K562 (cell line): ENCODE measurements around the gene TUT4. TPM values are rescaled to one million over a fixed set of nuclear protein-coding genes. Genes with fewer than 3 reads are reported as not detected.

Experiments
- FOS ChIP-seq: IDR thresholded peaks from 3 replicates; pipeline ENCODE4 v1.6.1; 2011; ENCODE audit not compliant: insufficient read length; ENCODE audit errors: extremely low read depth
- HNRNPUL1 ChIP-seq: fragments of 200-400 bp; formaldehyde crosslinking; IDR thresholded peaks from 2 replicates; pipeline ENCODE4 v1.6.1; 2017; ENCODE audit warnings: low read length
- NCOA1 ChIP-seq: fragments of 450-650 bp; IDR thresholded peaks from 2 replicates; pipeline ENCODE4 v1.6.1; 2016; ENCODE audit warnings: low read depth
- RB1 ChIP-seq: fragments of 450-650 bp; IDR thresholded peaks from 2 replicates; pipeline ENCODE4 v1.6.1; 2017; ENCODE audit warnings: low read depth, mild to moderate bottlenecking
- REST ChIP-seq, 2 experiments: fragments of 450-650 bp; formaldehyde crosslinking in 1 of 2; IDR thresholded peaks; 2 replicates each; pipeline versions ENCODE4 v1.4.0 to v1.6.1; 2014 to 2020; ENCODE audit warnings: mild to moderate bottlenecking in 2 of 2, borderline replicate concordance in 1 of 2, low read depth in 1 of 2
- TEAD2 ChIP-seq: fragments of 450-650 bp; IDR thresholded peaks from 2 replicates; pipeline ENCODE4 v1.6.1; 2016; ENCODE audit warnings: missing genetic modification characterization, control low read depth, missing compliant biosample characterization
- UBTF ChIP-seq, 2 experiments: IDR thresholded peaks; 2 replicates each; pipeline ENCODE4 v1.6.1; 2012; ENCODE audit warnings: improper control_type of control experiment in 2 of 2, low read depth in 2 of 2, low read length in 2 of 2, borderline replicate concordance in 1 of 2
- polyA plus RNA-seq, 8 experiments: library from polyadenylated mRNA; depleted of rRNA in 4 of 8; stranded (reverse) in 5 of 8; unstranded in 3 of 8; fragments of >200 nt; fragmentation: Nextera tagmentation in 2 of 8; fragmentation: Illumina TruSeq in 1 of 8; extraction: Ambion mirVana in 2 of 8; extraction: Trizol in 1 of 8; gene quantifications; 2 replicates each; pipeline versions ENCODE4 v1.2.1 to v1.2.3, GENCODE V29; 2011 to 2014; ENCODE audit warnings: inconsistent platforms in 1 of 8, missing spikeins in 1 of 8
- total RNA-seq, 7 experiments: library from RNA; depleted of rRNA in 6 of 7; stranded (reverse); fragments of >200 nt in 6 of 7; fragmentation: Illumina TruSeq in 2 of 7; extraction: Trizol in 2 of 7; gene quantifications; 2 replicates each; pipeline versions ENCODE4 v1.2.1 to v1.2.3, GENCODE V29; 2011 to 2021; ENCODE audit warnings: low replicate concordance in 1 of 7
- TF ChIP-seq, protein P1 (sequence below): conservative IDR thresholded peaks from 2 replicates; pipeline ENCODE4 v1.6.1; 2011; ENCODE audit warnings: low read depth, mild to moderate bottlenecking, low read length; ENCODE audit not compliant: control insufficient read depth

The TUT4 gene
- total and polyA plus RNA-seq, 9 of the 15 experiments (the other 6 are each of a cell fraction or from before 2014, with no cell fraction given) = 15.8 to 53.5 (median 36.7) TPM

- no peak for TF ChIP-seq REST (IDR thresholded peaks at IDR 0.05; ENCODE audit: borderline replicate concordance)
- TF ChIP-seq REST (CRISPR knock-in tag; IDR thresholded peaks at IDR 0.05; ENCODE audit: low read depth) = no peak
- no peak for TF ChIP-seq TEAD2 (tag)
- TF ChIP-seq HNRNPUL1 = no peak
- no peak for TF ChIP-seq FOS
- TF ChIP-seq, protein P1, sequence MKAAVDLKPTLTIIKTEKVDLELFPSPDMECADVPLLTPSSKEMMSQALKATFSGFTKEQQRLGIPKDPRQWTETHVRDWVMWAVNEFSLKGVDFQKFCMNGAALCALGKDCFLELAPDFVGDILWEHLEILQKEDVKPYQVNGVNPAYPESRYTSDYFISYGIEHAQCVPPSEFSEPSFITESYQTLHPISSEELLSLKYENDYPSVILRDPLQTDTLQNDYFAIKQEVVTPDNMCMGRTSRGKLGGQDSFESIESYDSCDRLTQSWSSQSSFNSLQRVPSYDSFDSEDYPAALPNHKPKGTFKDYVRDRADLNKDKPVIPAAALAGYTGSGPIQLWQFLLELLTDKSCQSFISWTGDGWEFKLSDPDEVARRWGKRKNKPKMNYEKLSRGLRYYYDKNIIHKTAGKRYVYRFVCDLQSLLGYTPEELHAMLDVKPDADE = no peak
- TF ChIP-seq NCOA1 = no peak
- TF ChIP-seq UBTF (IDR thresholded peaks at IDR 0.05; ENCODE audit: borderline replicate concordance in 1 of 2, low read depth in 2 of 2, low read length in 2 of 2) = no peak
- no peak for TF ChIP-seq RB1
These were observed 50.1 kb downstream of the TUT4 start (continued) for GRCh38 chr1:52502789-52503188.
